Measurements from ENCODE around the gene AP4B1.

DNA sequence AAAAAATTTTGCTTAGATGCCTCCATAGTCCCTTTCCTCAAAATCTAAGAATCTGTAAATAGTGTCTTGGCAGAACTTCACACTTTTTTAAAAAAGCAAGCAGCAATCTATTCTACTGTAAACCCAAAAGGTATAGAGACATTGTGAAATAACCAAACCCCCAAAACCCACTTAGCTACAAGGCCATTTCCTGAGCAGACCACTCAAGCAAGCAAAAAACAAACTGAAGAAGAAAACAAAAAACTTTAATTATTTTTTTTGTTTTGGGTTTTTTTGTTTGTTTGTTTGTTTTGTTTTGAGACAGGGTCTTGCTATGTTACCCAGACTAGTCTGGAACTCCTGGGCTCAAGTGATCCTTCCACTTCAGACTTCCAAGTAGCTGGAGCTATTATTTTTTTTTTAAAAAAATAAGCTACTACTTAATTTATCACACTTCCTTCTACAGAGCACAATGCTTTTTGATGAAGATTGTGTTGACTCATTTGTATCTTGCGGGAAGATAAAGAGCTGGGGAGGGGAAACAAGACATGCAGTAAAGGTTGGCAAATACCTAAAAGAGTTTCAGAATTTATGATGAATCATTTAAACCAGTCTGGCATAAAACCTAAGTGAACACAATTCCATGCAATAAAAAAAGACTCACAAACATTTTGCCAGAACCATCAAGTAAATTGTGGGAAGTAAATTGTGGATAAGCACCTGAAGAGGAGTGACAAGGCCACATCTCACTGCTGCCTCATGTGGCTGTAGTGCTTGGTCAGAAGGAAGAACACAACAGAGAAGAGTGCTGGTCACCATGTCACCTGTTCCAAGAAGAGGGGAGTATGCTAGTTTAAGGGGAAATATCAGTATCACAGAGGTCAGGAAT is 30.4 kb downstream of the AP4B1 start:
- TF ChIP-seq EZH2 (IDR thresholded peaks at IDR 0.05; ENCODE audit: borderline replicate concordance, low read length) = no peak
- TF ChIP-seq, protein P1, sequence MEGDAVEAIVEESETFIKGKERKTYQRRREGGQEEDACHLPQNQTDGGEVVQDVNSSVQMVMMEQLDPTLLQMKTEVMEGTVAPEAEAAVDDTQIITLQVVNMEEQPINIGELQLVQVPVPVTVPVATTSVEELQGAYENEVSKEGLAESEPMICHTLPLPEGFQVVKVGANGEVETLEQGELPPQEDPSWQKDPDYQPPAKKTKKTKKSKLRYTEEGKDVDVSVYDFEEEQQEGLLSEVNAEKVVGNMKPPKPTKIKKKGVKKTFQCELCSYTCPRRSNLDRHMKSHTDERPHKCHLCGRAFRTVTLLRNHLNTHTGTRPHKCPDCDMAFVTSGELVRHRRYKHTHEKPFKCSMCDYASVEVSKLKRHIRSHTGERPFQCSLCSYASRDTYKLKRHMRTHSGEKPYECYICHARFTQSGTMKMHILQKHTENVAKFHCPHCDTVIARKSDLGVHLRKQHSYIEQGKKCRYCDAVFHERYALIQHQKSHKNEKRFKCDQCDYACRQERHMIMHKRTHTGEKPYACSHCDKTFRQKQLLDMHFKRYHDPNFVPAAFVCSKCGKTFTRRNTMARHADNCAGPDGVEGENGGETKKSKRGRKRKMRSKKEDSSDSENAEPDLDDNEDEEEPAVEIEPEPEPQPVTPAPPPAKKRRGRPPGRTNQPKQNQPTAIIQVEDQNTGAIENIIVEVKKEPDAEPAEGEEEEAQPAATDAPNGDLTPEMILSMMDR (IDR thresholded peaks at IDR 0.05; ENCODE audit: low read length) = peak; percentile 70
